Omental fat pad (tissue), 4 donors: Measurements from ENCODE around the gene TTC3. TPM values are rescaled to one million over a fixed set of nuclear protein-coding genes. Genes with fewer than 3 reads are reported as not detected.
A peak's percentile ranks its signal among the peaks of the same experiment; 100 is the strongest.

Experiments
- ATAC-seq: fragments of 150-250 bp; one replicate; pipeline ENCODE4 v1.9.1; 2016; ENCODE audit warnings: mild to moderate bottlenecking, moderate library complexity; ENCODE audit not compliant: low FRiP score
- DNase-seq: peaks from one replicate; pipeline ENCODE4 v3.0.0-alpha.2; 2019; ENCODE audit warnings: low spot score
- total RNA-seq, 4 donors: library from RNA; depleted of rRNA; stranded (reverse); fragments of >200 nt; gene quantifications; one replicate each; pipeline ENCODE4 v1.1.0, GENCODE V29; 2016
- TF ChIP-seq, protein P1 (sequence below), 3 donors: fragments of 450-650 bp; IDR thresholded peaks; one replicate each; pipeline ENCODE4 v1.5.1; 2016 to 2017; ENCODE audit warnings: antibody characterized with exemption in 3 of 3, mild to moderate bottlenecking in 3 of 3, moderate library complexity in 2 of 3

Gene TTC3
- total RNA-seq, 4 donors from 2014 or later: 95.4 to 241 (median 148) TPM

DNA sequence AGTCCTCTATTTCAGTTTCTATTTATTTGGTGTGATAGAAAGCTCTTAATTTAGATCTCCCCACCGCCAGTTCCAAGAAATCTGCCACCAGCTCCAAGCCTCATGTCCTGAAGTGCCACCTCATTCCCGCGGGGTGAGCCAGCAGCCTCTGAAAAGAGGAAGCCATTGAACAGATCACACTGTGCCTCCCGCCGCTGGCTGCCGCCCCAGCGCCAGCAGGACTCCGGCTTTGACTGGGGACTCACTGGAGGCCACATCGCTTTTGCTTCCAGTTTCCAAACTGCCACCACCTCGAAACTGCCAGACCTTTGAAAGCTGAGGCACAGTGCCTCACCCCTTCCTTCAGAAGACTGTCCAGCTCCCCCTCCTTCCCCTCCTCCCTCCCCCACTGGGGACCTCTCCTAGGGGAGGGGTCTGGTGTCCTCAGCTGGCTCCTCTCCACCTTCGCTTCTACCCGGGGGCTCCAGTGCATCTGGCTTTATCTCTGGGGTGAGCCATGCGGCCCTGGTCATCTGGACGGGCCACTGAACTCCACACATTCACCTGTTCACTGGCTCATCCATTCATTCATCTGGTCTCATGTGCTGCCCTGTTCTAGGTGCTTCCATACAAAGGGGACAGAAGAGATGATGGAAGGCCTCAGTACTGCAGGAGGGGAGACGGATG lies 135.1 kb downstream of the TTC3 start:
- ATAC-seq: peak; percentile 30
- no peak for DNase-seq
- TF ChIP-seq, protein P1, sequence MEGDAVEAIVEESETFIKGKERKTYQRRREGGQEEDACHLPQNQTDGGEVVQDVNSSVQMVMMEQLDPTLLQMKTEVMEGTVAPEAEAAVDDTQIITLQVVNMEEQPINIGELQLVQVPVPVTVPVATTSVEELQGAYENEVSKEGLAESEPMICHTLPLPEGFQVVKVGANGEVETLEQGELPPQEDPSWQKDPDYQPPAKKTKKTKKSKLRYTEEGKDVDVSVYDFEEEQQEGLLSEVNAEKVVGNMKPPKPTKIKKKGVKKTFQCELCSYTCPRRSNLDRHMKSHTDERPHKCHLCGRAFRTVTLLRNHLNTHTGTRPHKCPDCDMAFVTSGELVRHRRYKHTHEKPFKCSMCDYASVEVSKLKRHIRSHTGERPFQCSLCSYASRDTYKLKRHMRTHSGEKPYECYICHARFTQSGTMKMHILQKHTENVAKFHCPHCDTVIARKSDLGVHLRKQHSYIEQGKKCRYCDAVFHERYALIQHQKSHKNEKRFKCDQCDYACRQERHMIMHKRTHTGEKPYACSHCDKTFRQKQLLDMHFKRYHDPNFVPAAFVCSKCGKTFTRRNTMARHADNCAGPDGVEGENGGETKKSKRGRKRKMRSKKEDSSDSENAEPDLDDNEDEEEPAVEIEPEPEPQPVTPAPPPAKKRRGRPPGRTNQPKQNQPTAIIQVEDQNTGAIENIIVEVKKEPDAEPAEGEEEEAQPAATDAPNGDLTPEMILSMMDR (IDR thresholded peaks at IDR 0.05): no peak

DNA sequence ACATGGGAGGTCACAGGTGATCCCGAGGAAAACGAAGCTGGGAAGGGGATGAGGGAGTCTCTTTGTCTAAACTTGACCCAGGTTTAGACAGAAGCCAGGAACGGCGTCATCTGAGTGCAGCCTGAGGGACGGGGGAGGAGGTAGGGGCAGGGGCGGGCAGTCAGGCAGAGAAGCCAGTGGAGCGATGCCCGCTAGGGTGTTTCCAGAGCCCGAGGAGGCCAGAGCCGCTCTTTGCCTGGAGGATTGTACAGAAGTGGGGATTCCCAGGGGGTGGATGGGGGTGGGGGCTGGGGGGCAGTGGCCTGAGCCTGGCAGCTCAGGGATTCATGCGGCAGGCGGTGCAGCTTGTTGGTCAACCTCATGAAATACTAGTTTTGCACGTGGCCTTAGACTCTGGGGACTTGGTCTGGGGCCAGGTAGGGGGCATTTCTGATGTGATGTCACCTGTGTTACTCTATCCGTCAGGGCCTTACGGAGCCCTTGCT lies 135.7 kb downstream of the TTC3 start:
- TF ChIP-seq, protein P1 (IDR thresholded peaks at IDR 0.05): no peak
- DNase-seq (no peak), ATAC-seq (peak; percentile 5)

DNA sequence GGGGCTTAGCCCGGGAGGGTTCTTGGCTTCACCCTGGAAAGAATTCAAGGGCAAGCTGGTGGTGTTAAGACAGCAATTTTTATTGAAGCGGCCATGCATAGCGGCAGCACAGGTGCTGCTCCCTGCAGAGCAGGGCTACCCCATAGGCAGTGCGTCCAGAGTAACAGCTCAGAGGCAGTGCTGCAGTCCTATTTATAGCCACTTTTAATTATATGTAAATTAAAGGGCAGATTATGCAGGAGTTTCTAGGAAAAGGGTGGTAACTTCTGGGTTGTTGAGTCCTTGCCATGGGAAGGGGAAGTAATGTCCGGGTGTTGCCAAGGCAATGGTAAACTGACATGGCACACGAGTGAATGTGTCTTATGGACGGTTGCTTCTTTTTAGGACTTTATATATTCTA lies 137.1 kb downstream of the TTC3 start:
- no peak for ATAC-seq
- DNase-seq: no peak
- TF ChIP-seq, protein P1 (IDR thresholded peaks at IDR 0.05): no peak

DNA sequence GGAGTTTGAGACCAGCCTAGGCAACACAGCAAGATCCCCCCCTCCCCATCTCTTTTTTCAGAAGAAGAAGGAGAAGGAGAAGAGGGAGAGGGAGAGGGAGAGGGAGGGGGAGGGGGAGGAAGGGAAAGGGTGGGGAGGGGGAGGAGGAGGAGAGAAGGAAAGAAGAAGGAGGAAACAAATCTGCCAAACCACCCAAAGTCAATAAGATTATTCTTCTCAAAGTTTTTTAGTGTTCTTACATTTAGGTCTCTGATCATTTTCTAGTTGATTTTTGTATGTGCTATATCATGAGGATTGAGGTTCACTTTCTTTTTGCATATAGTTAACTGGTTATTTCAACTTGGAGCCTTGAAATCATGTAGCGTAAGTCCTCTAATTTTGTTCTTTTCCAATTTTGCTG lies 137.7 kb downstream of the TTC3 start:
- no peak for ATAC-seq
- TF ChIP-seq, protein P1 (IDR thresholded peaks at IDR 0.05): no peak

DNA sequence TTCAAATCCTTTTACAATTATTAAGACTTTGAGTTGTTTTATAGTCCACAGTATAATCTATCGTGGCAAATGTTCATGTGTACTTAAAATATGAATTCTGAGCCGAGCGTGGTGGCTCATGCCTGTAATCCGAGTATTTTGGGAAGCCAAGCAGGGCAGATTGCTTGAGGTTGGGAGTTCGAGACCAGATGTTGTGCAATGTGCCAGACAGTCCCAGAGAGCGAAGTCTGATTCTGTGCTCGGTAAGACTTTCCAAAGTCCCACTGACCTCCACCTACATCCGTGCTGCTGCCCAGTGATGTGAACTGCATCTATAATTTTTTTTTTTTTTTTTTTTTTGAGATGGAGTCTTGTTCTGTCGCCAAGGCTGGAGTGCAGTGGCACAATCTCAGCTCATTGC lies 141.9 kb downstream of the TTC3 start:
- TF ChIP-seq, protein P1 (IDR thresholded peaks at IDR 0.05): no peak

More for the DNA sequence above, 137.7 kb downstream of the TTC3 start:
- no peak for DNase-seq

DNA sequence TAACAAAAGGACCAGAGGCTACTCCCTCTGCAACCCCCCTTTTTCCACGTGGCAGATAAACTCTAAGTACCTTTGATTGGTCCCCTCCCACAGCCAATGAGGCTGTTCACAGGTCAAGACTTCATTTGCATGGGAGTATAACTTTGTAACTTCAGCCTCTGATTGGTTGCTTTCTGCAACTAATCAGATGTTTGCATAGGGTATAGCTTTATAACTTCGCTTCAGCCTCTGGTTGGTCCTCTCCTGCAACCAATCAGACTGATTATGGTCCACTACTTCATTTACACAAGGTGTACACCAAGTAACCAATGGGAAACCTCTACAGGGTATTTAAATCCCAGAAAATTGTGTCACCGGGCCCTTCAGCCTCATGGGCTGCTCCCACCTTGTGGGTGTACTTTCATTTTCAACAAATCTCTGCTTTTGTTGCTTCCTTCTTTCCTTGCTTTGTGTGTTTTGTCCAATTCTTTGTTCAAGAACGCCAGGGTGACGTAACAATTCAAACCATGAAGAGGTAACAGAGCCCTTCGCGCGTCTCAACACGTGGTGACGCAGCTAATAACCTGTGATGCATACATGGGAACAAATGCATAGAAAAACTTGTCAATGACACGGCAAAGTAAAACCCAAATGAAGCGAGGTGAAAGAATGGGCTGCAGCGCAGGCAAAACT lies 146.8 kb downstream of the TTC3 start:
- DNase-seq (no peak), ATAC-seq (no peak)
- TF ChIP-seq, protein P1 (IDR thresholded peaks at IDR 0.05): no peak

More for the DNA sequence above, 141.9 kb downstream of the TTC3 start:
- ATAC-seq (no peak), DNase-seq (no peak)
